Amygdala (tissue), 56 donors: ENCODE measurements around the gene TSC22D1.
"Not testable (repeated sequence)": the region's sequence is repeated elsewhere in the genome, so short reads cannot be mapped to it uniquely, and the experiment has no call there.

Experiments used
- DNase-seq, 56 donors: peaks; one replicate each; lab custom pipeline; 2025; lab: John Stamatoyannopoulos, UW

Gene TSC22D1

GRCh38 chr13:44458313-44458975, 117.7 kb downstream of the TSC22D1 start:
- DNase-seq, result peak in 2 of 56 donors; percentile 2 to 8

- not testable (repeated sequence) for DNase-seq
Measured at GRCh38 chr13:44456212-44456611, 119.9 kb downstream of the TSC22D1 start.

- DNase-seq, result no peak
Measured at GRCh38 chr13:44455769-44456168, 120.4 kb downstream of the TSC22D1 start.

- no peak for DNase-seq
Measured at GRCh38 chr13:44453881-44454280, 122.2 kb downstream of the TSC22D1 start.

GRCh38 chr13:44453069-44453468, 123.1 kb downstream of the TSC22D1 start:
- no peak for DNase-seq

- DNase-seq, result no peak
Measured at GRCh38 chr13:44452418-44452817, 123.7 kb downstream of the TSC22D1 start.

GRCh38 chr13:44451651-44452050, 124.5 kb downstream of the TSC22D1 start:
- DNase-seq, result no peak

- peak in 22 of 56 donors; percentile 8 to 69 (median 30) for DNase-seq
Measured at GRCh38 chr13:44451126-44451525, 125.0 kb downstream of the TSC22D1 start.

- DNase-seq, result no peak
Measured at GRCh38 chr13:44449999-44450821, 125.9 kb downstream of the TSC22D1 start.

- DNase-seq, result no peak
Measured at GRCh38 chr13:44448875-44449274, 127.3 kb downstream of the TSC22D1 start.

- DNase-seq, result no peak
Measured at GRCh38 chr13:44448373-44448772, 127.8 kb downstream of the TSC22D1 start.

- no peak for DNase-seq
Measured at GRCh38 chr13:44447783-44448321, 128.3 kb downstream of the TSC22D1 start.

GRCh38 chr13:44440046-44440608, 136.0 kb downstream of the TSC22D1 start:
- DNase-seq, result no peak

GRCh38 chr13:44439452-44440024, 136.6 kb downstream of the TSC22D1 start:
- no peak for DNase-seq

- DNase-seq, result no peak
Measured at GRCh38 chr13:44438234-44438579, 137.9 kb downstream of the TSC22D1 start.

GRCh38 chr13:44437356-44438233, 138.5 kb downstream of the TSC22D1 start:
- DNase-seq, result peak in 1 of 56 donors; percentile 41

GRCh38 chr13:44436589-44437337, 139.4 kb downstream of the TSC22D1 start:
- peak; percentile 33 to 98 (median 93) for DNase-seq

- DNase-seq, result no peak
Measured at GRCh38 chr13:44435919-44436510, 140.1 kb downstream of the TSC22D1 start.
